ENCODE data around the gene BHMT2. TPM values are rescaled to one million over a fixed set of nuclear protein-coding genes. Genes with fewer than 3 reads are reported as not detected.

BHMT2 gene
- total RNA-seq, 6 experiments from 2014 or later, result 0.85 to 1.6 (median 1.1) TPM; not detected in 2

GRCh38 chr5:79032782-79033181 is 36.8 kb upstream of the BHMT2 start:
- DNase-seq, result no peak
- no peak overlapping the region for H3K4me3 Mint-ChIP-seq
- H3K9me3 Mint-ChIP-seq, result no peaks in the 10 kb centered on the region
- no peak overlapping the region for H3K27ac Mint-ChIP-seq
- TF ChIP-seq, protein P1, sequence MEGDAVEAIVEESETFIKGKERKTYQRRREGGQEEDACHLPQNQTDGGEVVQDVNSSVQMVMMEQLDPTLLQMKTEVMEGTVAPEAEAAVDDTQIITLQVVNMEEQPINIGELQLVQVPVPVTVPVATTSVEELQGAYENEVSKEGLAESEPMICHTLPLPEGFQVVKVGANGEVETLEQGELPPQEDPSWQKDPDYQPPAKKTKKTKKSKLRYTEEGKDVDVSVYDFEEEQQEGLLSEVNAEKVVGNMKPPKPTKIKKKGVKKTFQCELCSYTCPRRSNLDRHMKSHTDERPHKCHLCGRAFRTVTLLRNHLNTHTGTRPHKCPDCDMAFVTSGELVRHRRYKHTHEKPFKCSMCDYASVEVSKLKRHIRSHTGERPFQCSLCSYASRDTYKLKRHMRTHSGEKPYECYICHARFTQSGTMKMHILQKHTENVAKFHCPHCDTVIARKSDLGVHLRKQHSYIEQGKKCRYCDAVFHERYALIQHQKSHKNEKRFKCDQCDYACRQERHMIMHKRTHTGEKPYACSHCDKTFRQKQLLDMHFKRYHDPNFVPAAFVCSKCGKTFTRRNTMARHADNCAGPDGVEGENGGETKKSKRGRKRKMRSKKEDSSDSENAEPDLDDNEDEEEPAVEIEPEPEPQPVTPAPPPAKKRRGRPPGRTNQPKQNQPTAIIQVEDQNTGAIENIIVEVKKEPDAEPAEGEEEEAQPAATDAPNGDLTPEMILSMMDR (IDR thresholded peaks at IDR 0.05), result no peak
- H3K27me3 Mint-ChIP-seq (ENCODE audit: insufficient read depth), result peaks cover 8% of the 10 kb centered on the region
- no peaks in the 10 kb centered on the region for H3K36me3 Mint-ChIP-seq (ENCODE audit: low read depth)
- H3K4me1 Mint-ChIP-seq (ENCODE audit: low read depth), result peaks cover 5% of the 10 kb centered on the region; the same call in 1 of the 2 replicates

DNA sequence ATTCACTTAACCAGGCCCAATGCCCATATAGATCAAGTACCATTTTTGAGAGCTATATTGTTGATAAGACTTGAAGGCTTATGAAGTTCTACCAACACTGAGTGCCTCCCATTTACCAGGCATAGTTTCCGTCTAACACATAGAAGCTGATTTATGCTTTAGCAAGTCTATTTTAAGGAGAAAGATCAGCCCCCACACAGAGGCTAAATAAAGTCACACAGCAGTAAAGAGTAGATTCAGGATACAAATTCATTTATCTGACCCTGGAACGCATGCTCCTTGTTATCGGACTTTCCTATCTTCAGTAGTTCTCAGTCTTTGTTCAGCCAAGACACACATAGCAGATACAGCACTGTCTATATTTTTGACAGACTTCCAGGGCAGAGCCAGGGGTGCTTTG is 34.3 kb upstream of the BHMT2 start:
- H3K27me3 Mint-ChIP-seq (ENCODE audit: insufficient read depth), result peaks cover 2% of the 10 kb centered on the region; the same call in 1 of the 2 replicates
- no peak overlapping the region for H3K27ac Mint-ChIP-seq
- DNase-seq, result no peak
- H3K36me3 Mint-ChIP-seq (ENCODE audit: low read depth), result no peaks in the 10 kb centered on the region
- TF ChIP-seq, protein P1 (IDR thresholded peaks at IDR 0.05), result no peak
- no peaks in the 10 kb centered on the region for H3K9me3 Mint-ChIP-seq
- no peak overlapping the region for H3K4me3 Mint-ChIP-seq
- H3K4me1 Mint-ChIP-seq (ENCODE audit: low read depth), result peaks cover 5% of the 10 kb centered on the region; the same call in 1 of the 2 replicates

GRCh38 chr5:79036769-79037168 is 32.8 kb upstream of the BHMT2 start:
- no peak for DNase-seq
- Mint-ChIP-seq H3K27me3 (ENCODE audit: insufficient read depth) (peaks cover 1% of the 10 kb centered on the region; the same call in 1 of the 2 replicates), H3K27ac (no peak overlapping the region), H3K4me3 (no peak overlapping the region), H3K36me3 (ENCODE audit: low read depth) (no peaks in the 10 kb centered on the region), H3K4me1 (ENCODE audit: low read depth) (peaks cover 5% of the 10 kb centered on the region; the same call in 1 of the 2 replicates), H3K9me3 (no peaks in the 10 kb centered on the region)
- TF ChIP-seq, protein P1 (IDR thresholded peaks at IDR 0.05), result no peak

DNA sequence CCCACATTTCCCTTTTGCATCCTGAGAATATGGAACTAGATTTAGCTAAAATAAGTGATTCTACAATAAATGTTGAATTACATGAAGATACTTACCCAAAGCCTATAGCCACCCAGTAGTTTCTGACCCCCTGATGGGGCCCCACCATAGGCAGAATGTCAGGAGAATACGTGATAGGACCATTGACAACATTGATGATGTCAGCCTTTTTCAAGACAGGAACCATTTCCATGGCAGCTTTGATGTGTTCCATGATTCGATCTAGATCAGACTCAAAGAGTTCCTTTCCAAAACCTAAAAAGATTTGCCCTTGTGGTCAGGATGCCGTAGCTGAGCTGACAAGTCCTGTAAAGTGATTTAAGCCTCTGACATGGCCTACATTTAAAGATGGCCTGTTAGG is 27.4 kb upstream of the BHMT2 start:
- Mint-ChIP-seq H3K4me3 (no peak overlapping the region), H3K27me3 (ENCODE audit: insufficient read depth) (peaks cover 26% of the 10 kb centered on the region), H3K4me1 (ENCODE audit: low read depth) (no peaks in the 10 kb centered on the region)

GRCh38 chr5:79047199-79047598 is 22.4 kb upstream of the BHMT2 start:
- Mint-ChIP-seq H3K27ac (no peak overlapping the region), H3K4me1 (ENCODE audit: low read depth) (no peaks in the 10 kb centered on the region), H3K36me3 (ENCODE audit: low read depth) (no peaks in the 10 kb centered on the region), H3K27me3 (ENCODE audit: insufficient read depth) (peaks cover 27% of the 10 kb centered on the region), H3K9me3 (no peaks in the 10 kb centered on the region), H3K4me3 (no peak overlapping the region)
- TF ChIP-seq, protein P1 (IDR thresholded peaks at IDR 0.05), result no peak
- no peak for DNase-seq

More for the DNA sequence above, 27.4 kb upstream of the BHMT2 start:
- TF ChIP-seq, protein P1 (IDR thresholded peaks at IDR 0.05), result no peak
- no peak for DNase-seq
- no peaks in the 10 kb centered on the region for H3K9me3 Mint-ChIP-seq
- H3K27ac Mint-ChIP-seq, result no peak overlapping the region
- no peaks in the 10 kb centered on the region for H3K36me3 Mint-ChIP-seq (ENCODE audit: low read depth)

- H3K4me1 Mint-ChIP-seq (ENCODE audit: low read depth), result no peaks in the 10 kb centered on the region
- no peaks in the 10 kb centered on the region for H3K9me3 Mint-ChIP-seq
- no peak overlapping the region for H3K27ac Mint-ChIP-seq
- H3K36me3 Mint-ChIP-seq (ENCODE audit: low read depth), result no peaks in the 10 kb centered on the region
- no peak for DNase-seq
- peaks cover 24% of the 10 kb centered on the region for H3K27me3 Mint-ChIP-seq (ENCODE audit: insufficient read depth)
- H3K4me3 Mint-ChIP-seq, result no peak overlapping the region
- TF ChIP-seq, protein P1 (IDR thresholded peaks at IDR 0.05), result no peak
Measured at GRCh38 chr5:79048437-79048836, 21.1 kb upstream of the BHMT2 start.

Data from HFFc6 (cell line).